ENCODE data around the gene AOAH.

DNA sequence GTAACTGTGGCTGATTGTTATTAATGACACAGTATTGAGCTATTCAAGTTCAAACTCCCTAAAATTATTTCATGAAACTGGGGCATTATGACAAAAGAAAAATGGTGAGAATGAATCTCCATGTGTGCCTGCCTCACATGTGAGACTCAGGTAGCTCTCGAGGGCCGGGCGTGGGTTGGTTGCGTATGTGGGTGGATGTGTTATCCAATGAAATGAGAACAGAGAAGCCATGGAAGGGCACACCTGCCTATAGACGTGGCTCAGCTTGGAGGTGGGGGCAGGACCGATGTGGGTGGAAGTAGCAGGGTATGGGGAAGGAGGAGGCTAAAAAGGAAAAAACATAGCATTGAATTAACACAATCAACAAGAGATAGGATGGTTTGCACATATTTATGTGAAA lies 96.5 kb downstream of the AOAH start:
- no peak for TF ChIP-seq POLR2A (IDR thresholded peaks at IDR 0.05; ENCODE audit: low read depth, low read length)
- no peak for TF ChIP-seq POLR2AphosphoS5 (IDR thresholded peaks at IDR 0.05; ENCODE audit: low read depth, low read length)
- TF ChIP-seq TAF1 (IDR thresholded peaks at IDR 0.05; ENCODE audit: low read depth, low read length) = no peak
- TF ChIP-seq PAX5 (IDR thresholded peaks at IDR 0.05; ENCODE audit: insufficient read depth, low read length, severe bottlenecking) = no peak
- TF ChIP-seq SPI1 (IDR thresholded peaks at IDR 0.05; ENCODE audit: low read depth, low read length) = no peak
